Neural cell (in vitro differentiated cells): ENCODE data around the gene SCUBE1.

Source experiments
- CTCF ChIP-seq: fragments of 450-650 bp; IDR thresholded peaks from 2 replicates; pipeline ENCODE4 v1.5.1; 2014; ENCODE audit warnings: antibody characterized with exemption, mild to moderate bottlenecking, moderate library complexity; ENCODE audit not compliant: poor library complexity, severe bottlenecking
- EP300 ChIP-seq: fragments of 450-650 bp; conservative IDR thresholded peaks from 2 replicates; pipeline ENCODE4 v1.6.1; 2014; ENCODE audit warnings: antibody characterized with exemption, mild to moderate bottlenecking, moderate library complexity; ENCODE audit not compliant: poor library complexity, severe bottlenecking
- EZH2 ChIP-seq: fragments of 200-600, 300-800 bp; shearing (Covaris generic), sonication (generic); IDR thresholded peaks from 2 replicates; pipeline ENCODE4 v1.6.1; 2014; ENCODE audit warnings: antibody characterized with exemption, low read length, borderline replicate concordance, mild to moderate bottlenecking; ENCODE audit not compliant: insufficient read depth, poor library complexity, severe bottlenecking
- MXI1 ChIP-seq: fragments of 450-650 bp; conservative IDR thresholded peaks from 2 replicates; pipeline ENCODE4 v1.6.1; 2014; ENCODE audit warnings: antibody characterized with exemption, mild to moderate bottlenecking; ENCODE audit not compliant: poor library complexity, severe bottlenecking
- POLR2AphosphoS5 ChIP-seq: IDR thresholded peaks from 2 replicates; pipeline ENCODE4 v1.6.1; 2012
- RAD21 ChIP-seq: fragments of 450-650 bp; conservative IDR thresholded peaks from 2 replicates; pipeline ENCODE4 v1.6.1; 2014; ENCODE audit warnings: antibody characterized with exemption, mild to moderate bottlenecking, moderate library complexity
- REST ChIP-seq: IDR thresholded peaks from 2 replicates; pipeline ENCODE4 v1.6.1; 2012; ENCODE audit warnings: borderline replicate concordance
- SMC3 ChIP-seq: fragments of 450-650 bp; conservative IDR thresholded peaks from 2 replicates; pipeline ENCODE4 v1.6.1; 2014; ENCODE audit warnings: antibody characterized with exemption, mild to moderate bottlenecking, moderate library complexity; ENCODE audit not compliant: poor library complexity
- TAF1 ChIP-seq: IDR thresholded peaks from 2 replicates; pipeline ENCODE4 v1.6.1; 2012; ENCODE audit warnings: low read depth

DNA sequence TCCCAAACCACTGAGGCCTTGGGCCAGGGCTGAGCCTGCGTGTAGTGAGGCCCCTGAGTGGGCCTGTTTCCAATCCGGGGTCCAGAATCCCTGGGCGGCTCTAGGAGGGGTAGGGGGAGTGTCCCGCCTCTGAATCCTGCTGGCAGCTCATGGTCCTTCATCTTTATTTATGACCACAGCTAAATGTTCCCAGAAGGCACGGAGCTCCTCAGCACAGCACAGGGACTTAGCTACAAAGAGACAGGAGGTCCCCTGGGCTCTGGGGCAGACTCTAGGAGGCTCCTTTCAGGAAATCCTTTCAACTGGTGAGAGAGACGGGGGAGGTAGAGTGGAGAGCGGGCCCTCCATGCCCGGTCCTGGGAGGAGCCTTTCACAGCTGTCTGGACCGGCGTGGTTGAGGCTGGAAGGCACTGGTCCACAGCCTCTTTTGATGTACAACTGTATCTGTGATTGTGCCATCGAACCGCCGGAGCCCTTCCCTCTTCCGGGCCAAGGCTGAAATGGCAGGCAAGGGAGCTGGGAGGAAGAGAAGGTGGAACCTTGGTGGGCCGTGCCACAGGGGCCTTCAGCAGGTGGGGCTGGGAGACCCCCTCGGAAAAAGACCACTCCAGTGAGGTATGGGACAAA, 46.8 kb downstream of the SCUBE1 start:
- no peak for TF ChIP-seq CTCF
- no peak for TF ChIP-seq EP300
- no peak for TF ChIP-seq REST
- TF ChIP-seq MXI1, result no peak
- no peak for TF ChIP-seq EZH2
- no peak for TF ChIP-seq RAD21
- TF ChIP-seq POLR2AphosphoS5, result no peak
- no peak for TF ChIP-seq TAF1
- no peak for TF ChIP-seq SMC3
